ENCODE results near the gene RAPGEF6.

GRCh38 chr5:131521252-131521651 lies 113.8 kb downstream of the RAPGEF6 start:
- no peak for TF ChIP-seq CTCF (IDR thresholded peaks at IDR 0.05)
- no peak for TF ChIP-seq POLR2AphosphoS5 (IDR thresholded peaks at IDR 0.05)
- no peak for TF ChIP-seq POLR2A (IDR thresholded peaks at IDR 0.05)
